Measurements from ENCODE around the gene PPIP5K1.
"Not testable (repeated sequence)": the region's sequence is repeated elsewhere in the genome, so short reads cannot be mapped to it uniquely, and the experiment has no call there.

DNA sequence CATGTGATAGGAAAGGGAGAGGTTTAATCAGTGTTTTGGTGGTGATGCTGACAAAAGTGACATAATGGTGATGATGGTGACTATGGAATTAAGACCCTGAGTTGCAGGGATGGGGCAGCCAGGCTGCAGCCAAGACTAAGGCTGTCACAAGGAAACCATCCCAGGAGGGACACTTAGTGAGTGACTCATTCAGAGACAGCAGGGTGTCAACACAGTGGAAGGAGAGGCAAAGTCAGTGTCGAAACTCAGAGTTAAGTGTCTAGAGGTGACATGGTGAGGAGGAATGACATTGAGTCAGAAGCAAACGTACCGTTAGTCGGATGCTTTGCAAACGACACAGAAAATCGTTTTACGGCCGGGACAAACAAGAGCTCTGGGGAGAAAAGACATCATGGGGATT lies 26.2 kb downstream of the PPIP5K1 start:
- TF ChIP-seq, protein P1, sequence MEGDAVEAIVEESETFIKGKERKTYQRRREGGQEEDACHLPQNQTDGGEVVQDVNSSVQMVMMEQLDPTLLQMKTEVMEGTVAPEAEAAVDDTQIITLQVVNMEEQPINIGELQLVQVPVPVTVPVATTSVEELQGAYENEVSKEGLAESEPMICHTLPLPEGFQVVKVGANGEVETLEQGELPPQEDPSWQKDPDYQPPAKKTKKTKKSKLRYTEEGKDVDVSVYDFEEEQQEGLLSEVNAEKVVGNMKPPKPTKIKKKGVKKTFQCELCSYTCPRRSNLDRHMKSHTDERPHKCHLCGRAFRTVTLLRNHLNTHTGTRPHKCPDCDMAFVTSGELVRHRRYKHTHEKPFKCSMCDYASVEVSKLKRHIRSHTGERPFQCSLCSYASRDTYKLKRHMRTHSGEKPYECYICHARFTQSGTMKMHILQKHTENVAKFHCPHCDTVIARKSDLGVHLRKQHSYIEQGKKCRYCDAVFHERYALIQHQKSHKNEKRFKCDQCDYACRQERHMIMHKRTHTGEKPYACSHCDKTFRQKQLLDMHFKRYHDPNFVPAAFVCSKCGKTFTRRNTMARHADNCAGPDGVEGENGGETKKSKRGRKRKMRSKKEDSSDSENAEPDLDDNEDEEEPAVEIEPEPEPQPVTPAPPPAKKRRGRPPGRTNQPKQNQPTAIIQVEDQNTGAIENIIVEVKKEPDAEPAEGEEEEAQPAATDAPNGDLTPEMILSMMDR (IDR thresholded peaks at IDR 0.05), result not testable (repeated sequence)
- not testable (repeated sequence) for TF ChIP-seq POLR2A (IDR thresholded peaks at IDR 0.05)
